HFFc6 (cell line): Measurements from ENCODE around the gene PIGQ. TPM values are rescaled to one million over a fixed set of nuclear protein-coding genes. Genes with fewer than 3 reads are reported as not detected.

Experiments
- DNase-seq: peaks from one replicate; pipeline ENCODE4 v3.0.0-alpha.2; 2018
- H3K27ac Mint-ChIP-seq: 2 replicates; pipeline ENCODE4 v1.8.0; 2020; ENCODE audit warnings: mild to moderate bottlenecking, mixed read lengths
- H3K27me3 Mint-ChIP-seq: 2 replicates; pipeline ENCODE4 v1.8.0; 2021; ENCODE audit warnings: mild to moderate bottlenecking, moderate library complexity, mixed read lengths; ENCODE audit not compliant: insufficient read depth
- H3K36me3 Mint-ChIP-seq: 2 replicates; pipeline ENCODE4 v1.8.0; 2021; ENCODE audit warnings: low read depth, mixed read lengths
- H3K4me1 Mint-ChIP-seq: 2 replicates; pipeline ENCODE4 v1.8.0; 2020; ENCODE audit warnings: low read depth, mixed read lengths
- H3K4me3 Mint-ChIP-seq: 2 replicates; pipeline ENCODE4 v1.8.0; 2020; ENCODE audit warnings: mild to moderate bottlenecking, moderate library complexity, mixed read lengths
- H3K9me3 Mint-ChIP-seq: 2 replicates; pipeline ENCODE4 v1.8.0; 2020; ENCODE audit warnings: mild to moderate bottlenecking, mixed read lengths
- CTCF ChIP-seq: fragments of 200-600 bp; sonication (generic); IDR thresholded peaks from 2 replicates; pipeline ENCODE4 v1.5.0; 2021; ENCODE audit warnings: antibody characterized with exemption, mild to moderate bottlenecking
- total RNA-seq, 6 experiments: library from RNA; stranded (reverse); fragmentation: NEBNext Ultra II Directional; extraction: Animal tissue kit (Norgen Biotek cat#: 25700); gene quantifications; 2 replicates in 1 of 6; 3 replicates in 5 of 6; pipeline ENCODE4 v1.2.3, GENCODE V29; 2021

PIGQ gene
- total RNA-seq, 6 experiments from 2014 or later: 30.4 to 39.5 (median 35.4) TPM

- Mint-ChIP-seq H3K27ac (no peak overlapping the region), H3K36me3 (peaks cover 16% of the 10 kb centered on the region), H3K4me1 (no peaks in the 10 kb centered on the region), H3K9me3 (peaks cover 16% of the 10 kb centered on the region), H3K4me3 (no peak overlapping the region), H3K27me3 (no peaks in the 10 kb centered on the region; the same call in 1 of the 2 replicates)
- TF ChIP-seq CTCF: peak; percentile 34; the same call in 1 of the 2 replicates
- no peak for DNase-seq
These were observed 31.0 kb downstream of the PIGQ start for GRCh38 chr16:600781-601180.

GRCh38 chr16:603933-604332, 34.2 kb downstream of the PIGQ start:
- Mint-ChIP-seq H3K9me3 (peaks cover 16% of the 10 kb centered on the region), H3K4me1 (no peaks in the 10 kb centered on the region)

DNA sequence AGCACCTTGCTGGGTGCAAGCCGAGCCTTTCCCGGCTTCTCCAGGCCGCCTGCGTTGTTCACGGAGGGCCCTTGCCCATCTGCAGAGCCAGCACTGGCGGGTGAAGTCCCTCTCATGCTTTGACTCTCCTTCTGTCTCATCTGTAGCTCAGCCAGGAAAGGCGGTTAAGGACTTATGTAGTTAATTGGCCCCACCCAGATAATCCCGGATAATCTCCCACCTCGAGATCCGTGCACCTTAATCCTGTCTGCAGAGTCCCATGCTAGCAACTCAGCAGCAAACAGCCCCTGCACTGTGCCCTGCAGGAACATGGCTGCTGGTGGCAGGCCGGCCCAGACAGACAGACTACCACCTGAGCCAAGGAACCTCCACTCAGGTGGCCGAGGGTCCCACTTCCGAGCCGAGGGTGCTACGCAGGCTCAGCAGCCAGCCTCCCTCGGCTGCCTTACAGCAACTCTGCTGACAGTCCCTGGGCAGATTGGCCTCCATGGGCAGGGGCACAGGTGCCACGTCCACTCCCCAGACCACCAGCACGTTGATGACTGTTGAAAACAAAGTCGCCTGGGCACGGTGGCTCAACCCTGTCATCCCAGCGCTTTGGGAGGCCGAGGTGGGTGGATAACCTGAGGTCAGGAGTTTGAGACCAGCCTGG, 37.0 kb downstream of the PIGQ start:
- H3K27me3 Mint-ChIP-seq: peaks cover 6% of the 10 kb centered on the region
- H3K4me3 Mint-ChIP-seq: no peak overlapping the region
- peaks cover 13% of the 10 kb centered on the region for H3K36me3 Mint-ChIP-seq
- peaks cover 26% of the 10 kb centered on the region for H3K9me3 Mint-ChIP-seq
- no peak for TF ChIP-seq CTCF
- H3K27ac Mint-ChIP-seq: no peak overlapping the region
- H3K4me1 Mint-ChIP-seq: no peaks in the 10 kb centered on the region
- no peak for DNase-seq

More at GRCh38 chr16:603933-604332, 34.2 kb downstream of the PIGQ start:
- TF ChIP-seq CTCF: no peak
- Mint-ChIP-seq H3K4me3 (no peak overlapping the region), H3K36me3 (peaks cover 7% of the 10 kb centered on the region), H3K27me3 (peaks cover 3% of the 10 kb centered on the region), H3K27ac (no peak overlapping the region)
- DNase-seq: no peak

DNA sequence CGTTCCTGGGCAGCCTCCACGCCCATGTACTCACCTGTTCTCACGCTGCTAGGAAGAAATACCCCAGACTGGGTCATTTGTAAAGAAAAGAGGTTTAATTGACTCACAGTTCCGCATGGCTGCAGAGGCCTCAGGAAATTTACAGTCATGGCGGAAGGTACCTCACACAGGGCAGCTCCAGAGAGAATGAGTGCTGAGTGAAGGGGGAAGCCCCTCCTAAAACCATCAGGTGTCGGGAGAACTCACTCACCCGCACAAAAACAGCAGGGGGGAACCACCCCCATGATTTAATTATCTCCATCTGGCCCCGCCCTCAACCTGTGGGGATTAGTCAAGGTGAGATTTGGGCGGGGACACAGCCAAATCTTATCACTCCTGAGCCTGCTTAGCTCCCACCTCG, 38.3 kb downstream of the PIGQ start:
- Mint-ChIP-seq H3K27me3 (peaks cover 6% of the 10 kb centered on the region), H3K36me3 (peaks cover 13% of the 10 kb centered on the region), H3K27ac (no peak overlapping the region), H3K4me1 (no peaks in the 10 kb centered on the region), H3K4me3 (no peak overlapping the region), H3K9me3 (peaks cover 26% of the 10 kb centered on the region)
- DNase-seq: no peak
- no peak for TF ChIP-seq CTCF

- DNase-seq: no peak
- Mint-ChIP-seq H3K36me3 (peaks cover 23% of the 10 kb centered on the region), H3K27me3 (peaks cover 6% of the 10 kb centered on the region), H3K4me3 (no peak overlapping the region), H3K27ac (no peak overlapping the region), H3K4me1 (no peaks in the 10 kb centered on the region), H3K9me3 (peaks cover 35% of the 10 kb centered on the region)
- no peak for TF ChIP-seq CTCF
These were observed 39.5 kb downstream of the PIGQ start for GRCh38 chr16:609316-609715.
